Peyer's patch (tissue), 4 donors: ENCODE results near the gene FBXO24. TPM values are rescaled to one million over a fixed set of nuclear protein-coding genes. Genes with fewer than 3 reads are reported as not detected.
"Not testable (repeated sequence)": the region's sequence is repeated elsewhere in the genome, so short reads cannot be mapped to it uniquely, and the experiment has no call there.

ENCODE experiments used
- DNase-seq, 3 donors: peaks; one replicate each; pipeline ENCODE4 v3.0.0-alpha.2; 2017 to 2019
- H3K27ac ChIP-seq, 4 donors: fragments of 200-600 bp; sonication (generic); one replicate each; pipeline ENCODE4 v1.5.1; 2016 to 2019
- H3K27me3 ChIP-seq, 2 donors: fragments of 200-600 bp; sonication (generic); one replicate each; pipeline ENCODE4 v1.5.1; 2019
- H3K36me3 ChIP-seq, 3 donors: fragments of 200-600 bp; sonication (generic); one replicate each; pipeline ENCODE4 v1.5.1; 2016 to 2019
- H3K4me1 ChIP-seq, 4 donors: fragments of 200-600 bp; sonication (generic); one replicate each; pipeline ENCODE4 v1.5.1; 2016 to 2019
- H3K4me3 ChIP-seq, 4 donors: fragments of 200-600 bp; sonication (generic); 1 replicate in 3 of 4; 2 replicates in 1 of 4; pipeline ENCODE4 v1.5.1; 2016 to 2019; ENCODE audit warnings: mild to moderate bottlenecking in 1 of 4
- H3K9me3 ChIP-seq, 4 donors: fragments of 200-600 bp; sonication (generic); one replicate each; pipeline ENCODE4 v1.5.1; 2016 to 2019; ENCODE audit warnings: mild to moderate bottlenecking in 1 of 4
- POLR2A ChIP-seq, 2 donors: fragments of 450-650 bp; IDR thresholded peaks; one replicate each; pipeline ENCODE4 v1.5.1; 2017; ENCODE audit warnings: antibody characterized with exemption in 2 of 2, mild to moderate bottlenecking in 2 of 2, moderate library complexity in 2 of 2
- total RNA-seq, 4 donors: library from RNA; depleted of rRNA; stranded (reverse); fragments of >200 nt; gene quantifications; one replicate each; pipeline ENCODE4 v1.1.0, GENCODE V29; 2016
- TF ChIP-seq, protein P1 (sequence below), 6 experiments: fragments of 450-650 bp in 4 of 6; fragments of 200-600 bp in 2 of 6; sonication (generic) in 1 of 6; IDR thresholded peaks; one replicate each; pipeline ENCODE4 v1.5.1; 2017 to 2019; ENCODE audit warnings: antibody characterized with exemption in 6 of 6, mild to moderate bottlenecking in 3 of 6, moderate library complexity in 1 of 6

The FBXO24 gene, protein sequence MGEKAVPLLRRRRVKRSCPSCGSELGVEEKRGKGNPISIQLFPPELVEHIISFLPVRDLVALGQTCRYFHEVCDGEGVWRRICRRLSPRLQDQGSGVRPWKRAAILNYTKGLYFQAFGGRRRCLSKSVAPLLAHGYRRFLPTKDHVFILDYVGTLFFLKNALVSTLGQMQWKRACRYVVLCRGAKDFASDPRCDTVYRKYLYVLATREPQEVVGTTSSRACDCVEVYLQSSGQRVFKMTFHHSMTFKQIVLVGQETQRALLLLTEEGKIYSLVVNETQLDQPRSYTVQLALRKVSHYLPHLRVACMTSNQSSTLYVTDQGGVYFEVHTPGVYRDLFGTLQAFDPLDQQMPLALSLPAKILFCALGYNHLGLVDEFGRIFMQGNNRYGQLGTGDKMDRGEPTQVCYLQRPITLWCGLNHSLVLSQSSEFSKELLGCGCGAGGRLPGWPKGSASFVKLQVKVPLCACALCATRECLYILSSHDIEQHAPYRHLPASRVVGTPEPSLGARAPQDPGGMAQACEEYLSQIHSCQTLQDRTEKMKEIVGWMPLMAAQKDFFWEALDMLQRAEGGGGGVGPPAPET
- 1 to 10 TPM in 2 of 4 donors, not detected in 2; 1.1 to 2.8 TPM for total RNA-seq

DNA sequence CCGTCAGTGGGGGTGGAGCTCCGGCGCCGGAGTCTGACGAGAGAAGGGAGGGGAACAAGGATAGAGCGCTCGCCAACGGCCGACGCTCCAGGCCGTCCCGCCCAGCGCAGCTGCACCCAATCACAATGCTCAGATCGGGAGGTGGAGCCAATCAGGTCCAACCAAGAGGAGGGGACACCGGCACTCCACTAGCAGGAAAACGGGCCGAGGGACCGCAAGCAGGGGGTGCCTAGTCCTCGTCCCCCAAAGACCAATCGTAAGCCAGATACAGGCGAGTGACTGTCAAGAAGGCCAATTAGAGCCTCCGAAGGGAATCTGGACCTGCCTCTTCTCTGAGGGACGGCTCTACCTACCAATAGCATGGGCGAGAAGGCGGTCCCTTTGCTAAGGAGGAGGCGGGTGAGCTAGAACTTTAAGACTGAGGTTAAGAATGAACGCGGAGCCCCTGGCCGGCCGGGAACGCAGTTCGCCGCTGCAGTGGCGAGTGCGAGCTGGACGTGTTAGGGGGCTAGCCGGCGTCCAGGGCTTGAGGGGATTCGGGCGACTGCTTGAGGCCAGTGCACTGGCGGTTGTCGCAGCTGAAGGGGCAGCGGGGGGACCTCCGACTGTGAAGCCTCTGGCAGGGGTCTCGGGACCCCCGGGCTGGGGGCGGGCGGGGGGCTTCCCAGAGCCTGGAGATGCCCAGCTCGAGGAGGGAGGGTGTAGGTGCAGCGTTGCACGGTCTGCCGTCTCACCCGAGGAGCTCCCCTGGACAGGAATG lies at the start of gene FBXO24:
TSS of gene FBXO24 (plus strand) at position 63 of the 760 bp plus-strand sequence. CDS start at position 361, 298 bp downstream.
- TF ChIP-seq POLR2A (IDR thresholded peaks at IDR 0.05) = peak in 1 of 2 donors; percentile 51
- TF ChIP-seq, protein P1, sequence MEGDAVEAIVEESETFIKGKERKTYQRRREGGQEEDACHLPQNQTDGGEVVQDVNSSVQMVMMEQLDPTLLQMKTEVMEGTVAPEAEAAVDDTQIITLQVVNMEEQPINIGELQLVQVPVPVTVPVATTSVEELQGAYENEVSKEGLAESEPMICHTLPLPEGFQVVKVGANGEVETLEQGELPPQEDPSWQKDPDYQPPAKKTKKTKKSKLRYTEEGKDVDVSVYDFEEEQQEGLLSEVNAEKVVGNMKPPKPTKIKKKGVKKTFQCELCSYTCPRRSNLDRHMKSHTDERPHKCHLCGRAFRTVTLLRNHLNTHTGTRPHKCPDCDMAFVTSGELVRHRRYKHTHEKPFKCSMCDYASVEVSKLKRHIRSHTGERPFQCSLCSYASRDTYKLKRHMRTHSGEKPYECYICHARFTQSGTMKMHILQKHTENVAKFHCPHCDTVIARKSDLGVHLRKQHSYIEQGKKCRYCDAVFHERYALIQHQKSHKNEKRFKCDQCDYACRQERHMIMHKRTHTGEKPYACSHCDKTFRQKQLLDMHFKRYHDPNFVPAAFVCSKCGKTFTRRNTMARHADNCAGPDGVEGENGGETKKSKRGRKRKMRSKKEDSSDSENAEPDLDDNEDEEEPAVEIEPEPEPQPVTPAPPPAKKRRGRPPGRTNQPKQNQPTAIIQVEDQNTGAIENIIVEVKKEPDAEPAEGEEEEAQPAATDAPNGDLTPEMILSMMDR (IDR thresholded peaks at IDR 0.05) = peak in 1 of 6 experiments; percentile 14
- peak within 1 kb of the TSS; percentile 92 to 95 (median 92) for H3K4me3 ChIP-seq
- H3K9me3 ChIP-seq = no peaks in the 10 kb centered on the region
- peak; percentile 98 to 100 (median 99) for DNase-seq
- peak within 1 kb of the TSS; percentile 98 to 100 (median 99) for H3K27ac ChIP-seq
- H3K4me1 ChIP-seq = peaks cover 8 to 32% (median 13%) of the 10 kb centered on the region in 4 donors
- peaks cover 0 to 13% (median 0%) of the 10 kb centered on the region in 3 donors for H3K36me3 ChIP-seq
- H3K27me3 ChIP-seq = no peaks in the 10 kb centered on the region

DNA sequence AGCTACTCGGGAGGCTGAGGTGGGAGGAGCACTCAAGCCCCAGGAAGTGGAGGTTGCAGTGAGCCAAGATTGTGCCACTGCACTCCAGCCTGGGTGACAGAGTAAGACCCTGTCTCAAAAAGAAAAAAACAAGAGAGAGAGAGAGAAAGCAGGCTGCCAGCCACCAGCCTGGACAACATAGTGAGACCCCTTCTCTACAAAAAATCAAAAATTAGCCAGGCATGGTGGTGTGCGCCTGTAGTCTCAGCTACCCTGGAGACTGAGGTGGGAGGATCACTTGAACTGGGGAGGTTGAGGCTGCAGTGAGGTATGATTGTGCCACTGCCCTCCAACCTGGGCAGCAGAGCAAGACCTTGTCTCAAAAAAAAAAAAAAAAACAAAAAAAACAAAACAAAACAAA lies 49.4 kb upstream of the FBXO24 start:
- H3K4me1 ChIP-seq = peaks cover 0 to 17% (median 4%) of the 10 kb centered on the region in 4 donors
- H3K4me3 ChIP-seq, H3K9me3 ChIP-seq, H3K27ac ChIP-seq, DNase-seq, H3K27me3 ChIP-seq, H3K36me3 ChIP-seq: not testable (repeated sequence)

DNA sequence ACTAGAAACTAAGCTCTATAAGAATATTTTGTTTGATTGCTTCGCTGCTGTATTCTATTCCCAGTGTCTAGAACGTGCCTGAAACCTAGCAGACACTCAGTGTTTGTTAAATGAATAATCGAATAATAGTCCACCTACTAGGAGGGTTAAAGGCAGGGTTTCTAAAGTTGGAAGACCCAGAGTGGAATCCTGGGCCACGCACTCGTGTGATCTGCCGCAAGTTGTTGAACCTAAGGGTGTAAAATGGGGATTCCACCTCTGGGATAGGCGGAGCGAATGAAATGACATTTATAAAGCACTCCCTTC lies 47.8 kb upstream of the FBXO24 start:
- H3K27me3 ChIP-seq = no peaks in the 10 kb centered on the region
- H3K4me1 ChIP-seq = peaks cover 0 to 32% (median 6%) of the 10 kb centered on the region in 4 donors
- H3K4me3 ChIP-seq = peak overlapping the region; percentile 18 to 43 (median 41)
- DNase-seq = no peak
- no peaks in the 10 kb centered on the region for H3K36me3 ChIP-seq
- TF ChIP-seq, protein P1 (IDR thresholded peaks at IDR 0.05) = no peak
- no peak for TF ChIP-seq POLR2A (IDR thresholded peaks at IDR 0.05)
- peak overlapping the region; percentile 35 to 76 (median 64) for H3K27ac ChIP-seq
- no peaks in the 10 kb centered on the region for H3K9me3 ChIP-seq

DNA sequence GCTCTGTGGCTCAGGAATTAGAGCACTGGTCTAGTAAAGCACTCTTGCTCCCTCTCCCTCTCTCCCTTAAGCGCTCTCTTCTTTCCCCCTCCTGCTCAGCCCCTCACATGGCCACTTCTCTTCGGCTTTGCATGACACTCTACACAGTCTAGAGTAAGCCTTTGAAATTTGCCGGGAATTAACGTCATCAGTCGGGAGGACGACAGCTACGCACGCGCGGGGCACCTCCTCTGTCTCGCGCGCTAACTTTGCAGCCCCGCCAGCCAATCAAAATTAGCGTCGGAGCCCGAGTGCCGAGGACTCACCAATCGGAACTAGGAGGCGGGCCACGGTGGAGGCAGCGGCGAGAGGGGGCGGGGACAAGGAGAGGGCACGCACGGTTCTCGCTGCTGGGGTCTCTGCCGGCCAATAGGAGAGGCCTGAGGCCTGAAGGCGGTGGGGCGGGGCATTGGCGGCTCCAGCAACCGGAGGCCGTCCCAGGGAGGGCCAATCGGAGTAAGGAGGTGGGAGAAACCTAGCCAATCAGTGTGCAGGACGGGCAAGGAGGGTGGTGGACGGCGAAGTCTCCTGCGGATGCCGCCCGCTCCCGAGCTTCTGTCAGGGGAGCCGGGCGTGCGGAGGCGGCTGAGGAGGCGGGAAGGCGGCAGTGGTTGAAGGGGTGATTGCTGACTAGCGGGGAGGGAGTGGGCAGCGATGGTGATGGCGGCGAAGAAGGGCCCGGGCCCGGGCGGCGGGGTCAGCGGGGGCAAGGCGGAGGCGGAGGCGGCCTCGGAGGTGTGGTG lies 47.3 kb upstream of the FBXO24 start, which contains the start of gene AGFG2:
TSS of gene AGFG2 (plus strand) at position 550 of the 782 bp plus-strand sequence. CDS start at position 694, 144 bp downstream.
- H3K36me3 ChIP-seq = no peaks in the 10 kb centered on the region
- peak within 1 kb of the TSS; percentile 78 to 87 (median 85) for H3K27ac ChIP-seq
- H3K4me1 ChIP-seq = peaks cover 0 to 38% (median 6%) of the 10 kb centered on the region in 4 donors
- H3K4me3 ChIP-seq = peak within 1 kb of the TSS; percentile 71 to 96 (median 87)
- peak; percentile 78 to 92 for TF ChIP-seq POLR2A (IDR thresholded peaks at IDR 0.05)
- TF ChIP-seq, protein P1 (IDR thresholded peaks at IDR 0.05) = peak in 1 of 6 experiments; percentile 5
- H3K27me3 ChIP-seq = no peaks in the 10 kb centered on the region
- no peaks in the 10 kb centered on the region for H3K9me3 ChIP-seq
- peak; percentile 100 for DNase-seq

DNA sequence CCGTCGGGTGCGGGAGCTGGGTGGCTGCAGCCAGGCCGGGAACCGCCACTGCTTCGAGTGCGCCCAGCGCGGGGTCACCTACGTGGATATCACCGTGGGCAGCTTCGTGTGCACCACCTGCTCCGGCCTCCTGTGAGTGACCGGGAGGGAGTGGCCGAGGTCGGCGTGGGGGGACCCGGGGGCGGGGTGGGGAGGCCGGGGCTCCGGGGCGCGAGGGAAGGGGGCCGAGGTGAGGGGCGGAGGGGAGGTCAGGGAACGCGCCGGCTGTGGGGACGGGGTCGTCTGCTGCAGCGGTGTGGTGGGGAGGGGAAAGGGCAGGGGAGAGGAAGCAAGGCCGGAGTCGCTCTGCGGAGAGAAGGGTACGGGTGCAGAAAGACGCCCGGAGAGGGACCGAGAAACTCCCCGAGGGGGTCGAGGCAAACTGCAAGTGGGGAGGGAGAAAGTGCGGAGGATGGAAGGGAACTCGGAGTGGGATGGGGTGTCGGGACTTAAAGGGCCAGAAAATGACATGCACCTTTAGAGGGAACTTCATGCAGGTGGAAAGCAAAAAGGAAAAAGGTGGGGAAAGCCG lies 46.6 kb upstream of the FBXO24 start:
- Histone ChIP-seq H3K4me1 (peaks cover 0 to 45% (median 9%) of the 10 kb centered on the region in 4 donors), H3K9me3 (no peaks in the 10 kb centered on the region), H3K36me3 (no peaks in the 10 kb centered on the region), H3K27me3 (no peaks in the 10 kb centered on the region), H3K27ac (peak overlapping the region; percentile 78 to 87 (median 85)), H3K4me3 (peak overlapping the region; percentile 71 to 96 (median 87))
- DNase-seq = no peak
- TF ChIP-seq, protein P1 (IDR thresholded peaks at IDR 0.05) = no peak
- no peak for TF ChIP-seq POLR2A (IDR thresholded peaks at IDR 0.05)
